ENCODE results near the gene ALG14.

DNA sequence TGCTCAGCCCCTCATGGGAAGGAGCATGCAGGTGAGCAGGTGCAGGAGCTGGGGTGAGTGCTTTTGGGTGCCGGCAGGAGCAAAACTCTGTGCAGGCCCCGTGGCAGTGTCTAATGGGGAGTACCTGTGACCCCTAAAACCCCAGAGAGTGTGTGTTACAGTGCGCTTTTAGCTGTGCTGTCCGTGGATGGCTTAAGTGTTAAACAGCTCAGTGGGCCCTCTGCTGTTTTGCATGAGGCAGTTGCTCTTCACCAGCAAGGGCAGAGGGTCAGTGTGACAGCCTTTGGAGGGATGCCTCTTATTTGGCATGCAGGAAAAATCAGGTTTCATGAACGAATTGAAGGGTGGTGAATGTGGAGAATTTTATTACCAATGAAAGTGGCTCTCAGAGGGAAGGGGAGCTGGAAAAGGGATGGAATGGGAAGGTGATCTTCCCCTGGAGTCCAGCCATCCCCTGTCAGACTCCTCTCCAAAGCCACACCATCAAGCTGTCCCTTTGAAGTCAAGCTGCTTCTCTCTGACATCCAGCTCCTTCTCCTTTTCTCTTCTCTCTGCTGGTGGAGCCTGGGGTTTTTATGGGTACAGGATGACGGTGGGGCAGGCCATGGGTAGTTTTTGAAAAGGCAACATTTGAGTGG, 17.0 kb upstream of the ALG14 start:
- TF ChIP-seq, protein P1, sequence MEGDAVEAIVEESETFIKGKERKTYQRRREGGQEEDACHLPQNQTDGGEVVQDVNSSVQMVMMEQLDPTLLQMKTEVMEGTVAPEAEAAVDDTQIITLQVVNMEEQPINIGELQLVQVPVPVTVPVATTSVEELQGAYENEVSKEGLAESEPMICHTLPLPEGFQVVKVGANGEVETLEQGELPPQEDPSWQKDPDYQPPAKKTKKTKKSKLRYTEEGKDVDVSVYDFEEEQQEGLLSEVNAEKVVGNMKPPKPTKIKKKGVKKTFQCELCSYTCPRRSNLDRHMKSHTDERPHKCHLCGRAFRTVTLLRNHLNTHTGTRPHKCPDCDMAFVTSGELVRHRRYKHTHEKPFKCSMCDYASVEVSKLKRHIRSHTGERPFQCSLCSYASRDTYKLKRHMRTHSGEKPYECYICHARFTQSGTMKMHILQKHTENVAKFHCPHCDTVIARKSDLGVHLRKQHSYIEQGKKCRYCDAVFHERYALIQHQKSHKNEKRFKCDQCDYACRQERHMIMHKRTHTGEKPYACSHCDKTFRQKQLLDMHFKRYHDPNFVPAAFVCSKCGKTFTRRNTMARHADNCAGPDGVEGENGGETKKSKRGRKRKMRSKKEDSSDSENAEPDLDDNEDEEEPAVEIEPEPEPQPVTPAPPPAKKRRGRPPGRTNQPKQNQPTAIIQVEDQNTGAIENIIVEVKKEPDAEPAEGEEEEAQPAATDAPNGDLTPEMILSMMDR (IDR thresholded peaks at IDR 0.05; ENCODE audit: low read depth, low read length, missing input control), result no peak
- TF ChIP-seq HNF4G (IDR thresholded peaks at IDR 0.05) (no peak), GABPA (IDR thresholded peaks at IDR 0.05 in 1 of 2, conservative IDR thresholded peaks at IDR 0.05 in 1 of 2) (no peak), TAF1 (conservative IDR thresholded peaks at IDR 0.05) (no peak), EGR1 (IDR thresholded peaks at IDR 0.05; ENCODE audit: low read depth in 2 of 2) (no peak), YY1 (IDR thresholded peaks at IDR 0.05) (no peak), JUND (IDR thresholded peaks at IDR 0.05) (no peak), FOXA1 (IDR thresholded peaks at IDR 0.05) (no peak), RXRA (IDR thresholded peaks at IDR 0.05) (no peak)
- TF ChIP-seq, protein P2, sequence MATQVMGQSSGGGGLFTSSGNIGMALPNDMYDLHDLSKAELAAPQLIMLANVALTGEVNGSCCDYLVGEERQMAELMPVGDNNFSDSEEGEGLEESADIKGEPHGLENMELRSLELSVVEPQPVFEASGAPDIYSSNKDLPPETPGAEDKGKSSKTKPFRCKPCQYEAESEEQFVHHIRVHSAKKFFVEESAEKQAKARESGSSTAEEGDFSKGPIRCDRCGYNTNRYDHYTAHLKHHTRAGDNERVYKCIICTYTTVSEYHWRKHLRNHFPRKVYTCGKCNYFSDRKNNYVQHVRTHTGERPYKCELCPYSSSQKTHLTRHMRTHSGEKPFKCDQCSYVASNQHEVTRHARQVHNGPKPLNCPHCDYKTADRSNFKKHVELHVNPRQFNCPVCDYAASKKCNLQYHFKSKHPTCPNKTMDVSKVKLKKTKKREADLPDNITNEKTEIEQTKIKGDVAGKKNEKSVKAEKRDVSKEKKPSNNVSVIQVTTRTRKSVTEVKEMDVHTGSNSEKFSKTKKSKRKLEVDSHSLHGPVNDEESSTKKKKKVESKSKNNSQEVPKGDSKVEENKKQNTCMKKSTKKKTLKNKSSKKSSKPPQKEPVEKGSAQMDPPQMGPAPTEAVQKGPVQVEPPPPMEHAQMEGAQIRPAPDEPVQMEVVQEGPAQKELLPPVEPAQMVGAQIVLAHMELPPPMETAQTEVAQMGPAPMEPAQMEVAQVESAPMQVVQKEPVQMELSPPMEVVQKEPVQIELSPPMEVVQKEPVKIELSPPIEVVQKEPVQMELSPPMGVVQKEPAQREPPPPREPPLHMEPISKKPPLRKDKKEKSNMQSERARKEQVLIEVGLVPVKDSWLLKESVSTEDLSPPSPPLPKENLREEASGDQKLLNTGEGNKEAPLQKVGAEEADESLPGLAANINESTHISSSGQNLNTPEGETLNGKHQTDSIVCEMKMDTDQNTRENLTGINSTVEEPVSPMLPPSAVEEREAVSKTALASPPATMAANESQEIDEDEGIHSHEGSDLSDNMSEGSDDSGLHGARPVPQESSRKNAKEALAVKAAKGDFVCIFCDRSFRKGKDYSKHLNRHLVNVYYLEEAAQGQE (IDR thresholded peaks at IDR 0.05), result no peak
- TF ChIP-seq, protein P3, sequence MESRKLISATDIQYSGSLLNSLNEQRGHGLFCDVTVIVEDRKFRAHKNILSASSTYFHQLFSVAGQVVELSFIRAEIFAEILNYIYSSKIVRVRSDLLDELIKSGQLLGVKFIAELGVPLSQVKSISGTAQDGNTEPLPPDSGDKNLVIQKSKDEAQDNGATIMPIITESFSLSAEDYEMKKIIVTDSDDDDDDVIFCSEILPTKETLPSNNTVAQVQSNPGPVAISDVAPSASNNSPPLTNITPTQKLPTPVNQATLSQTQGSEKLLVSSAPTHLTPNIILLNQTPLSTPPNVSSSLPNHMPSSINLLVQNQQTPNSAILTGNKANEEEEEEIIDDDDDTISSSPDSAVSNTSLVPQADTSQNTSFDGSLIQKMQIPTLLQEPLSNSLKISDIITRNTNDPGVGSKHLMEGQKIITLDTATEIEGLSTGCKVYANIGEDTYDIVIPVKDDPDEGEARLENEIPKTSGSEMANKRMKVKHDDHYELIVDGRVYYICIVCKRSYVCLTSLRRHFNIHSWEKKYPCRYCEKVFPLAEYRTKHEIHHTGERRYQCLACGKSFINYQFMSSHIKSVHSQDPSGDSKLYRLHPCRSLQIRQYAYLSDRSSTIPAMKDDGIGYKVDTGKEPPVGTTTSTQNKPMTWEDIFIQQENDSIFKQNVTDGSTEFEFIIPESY (IDR thresholded peaks at IDR 0.05), result no peak
- TF ChIP-seq, protein P4, sequence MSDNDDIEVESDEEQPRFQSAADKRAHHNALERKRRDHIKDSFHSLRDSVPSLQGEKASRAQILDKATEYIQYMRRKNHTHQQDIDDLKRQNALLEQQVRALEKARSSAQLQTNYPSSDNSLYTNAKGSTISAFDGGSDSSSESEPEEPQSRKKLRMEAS (IDR thresholded peaks at IDR 0.05), result no peak
- TF ChIP-seq, protein P5, sequence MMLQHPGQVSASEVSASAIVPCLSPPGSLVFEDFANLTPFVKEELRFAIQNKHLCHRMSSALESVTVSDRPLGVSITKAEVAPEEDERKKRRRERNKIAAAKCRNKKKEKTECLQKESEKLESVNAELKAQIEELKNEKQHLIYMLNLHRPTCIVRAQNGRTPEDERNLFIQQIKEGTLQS (IDR thresholded peaks at IDR 0.05), result no peak
